ENCODE measurements around the gene CISD2. TPM values are rescaled to one million over a fixed set of nuclear protein-coding genes. Genes with fewer than 3 reads are reported as not detected.

CISD2 gene
- total RNA-seq, 5 donors from 2014 or later (not counting 1 experiment from before 2014, with no cell fraction given): 12.2 to 14.2 (median 13.1) TPM

Other genes with a start within 250 kb of the CISD2 start
- gene MANBA, start 108.0 kb upstream of the CISD2 start, total RNA-seq: 10 to 100 TPM; 20.8 to 27.8 (median 24.2) TPM
- gene UBE2D3, start 41.4 kb upstream of the CISD2 start, total RNA-seq: 100 to 1,000 TPM; 274 to 487 (median 289) TPM
- 1 to 10 TPM; 2.0 to 4.6 (median 3.1) TPM for gene SLC9B1, start 150.7 kb downstream of the CISD2 start, total RNA-seq
- gene SLC9B2, start 207.8 kb downstream of the CISD2 start, total RNA-seq: 10 to 100 TPM; 17.8 to 23.5 (median 19.9) TPM
- gene BDH2, start 230.8 kb downstream of the CISD2 start, total RNA-seq: 10 to 100 TPM; 11.4 to 22.6 (median 18.5) TPM